SK-N-SH treated with all-trans-retinoic acid at 6 μM for 48 hours (cell line): ENCODE data around the gene ZSCAN10.

Source experiments
- ARNTL ChIP-seq: fragments of 450-650 bp; formaldehyde crosslinking; IDR thresholded peaks from 2 replicates; pipeline ENCODE4 v1.5.0; 2020; ENCODE audit warnings: low read depth, mild to moderate bottlenecking, moderate library complexity, borderline replicate concordance
- ESRRG ChIP-seq: fragments of 250-450 bp; sonication (Bioruptor Pico); IDR thresholded peaks from 2 replicates; pipeline ENCODE4 v1.6.1; 2021; ENCODE audit warnings: mild to moderate bottlenecking
- GLIS3 ChIP-seq: fragments of 250-450 bp; sonication (Bioruptor Pico); IDR thresholded peaks from 2 replicates; pipeline ENCODE4 v1.5.0; 2020; ENCODE audit warnings: mild to moderate bottlenecking, moderate library complexity
- ISL1 ChIP-seq: fragments of 250-450 bp; sonication (Bioruptor Pico); IDR thresholded peaks from 2 replicates; pipeline ENCODE4 v2.1.2; 2022; ENCODE audit warnings: mild to moderate bottlenecking, moderate library complexity
- PPARA ChIP-seq: fragments of 250-450 bp; sonication (Bioruptor Pico); IDR thresholded peaks from 2 replicates; pipeline ENCODE4 v1.5.0; 2020; ENCODE audit warnings: mild to moderate bottlenecking, borderline replicate concordance
- RARB ChIP-seq: fragments of 250-450 bp; sonication (Bioruptor Pico); IDR thresholded peaks from 2 replicates; pipeline ENCODE4 v1.8.0; 2021; ENCODE audit warnings: mild to moderate bottlenecking, moderate library complexity
- SNAI2 ChIP-seq: fragments of 250-450 bp; sonication (Bioruptor Pico); IDR thresholded peaks from 2 replicates; pipeline ENCODE4 v1.5.0; 2020; ENCODE audit warnings: mild to moderate bottlenecking, moderate library complexity
- ZFP3 ChIP-seq: fragments of 250-450 bp; sonication (Bioruptor Pico); IDR thresholded peaks from 2 replicates; pipeline ENCODE4 v1.5.0; 2020; ENCODE audit warnings: mild to moderate bottlenecking, moderate library complexity
- ZFP30 ChIP-seq: fragments of 450-650 bp; formaldehyde crosslinking; IDR thresholded peaks from 2 replicates; pipeline ENCODE4 v1.5.0; 2022; ENCODE audit warnings: mild to moderate bottlenecking, moderate library complexity
- ZNF70 ChIP-seq: fragments of 450-650 bp; formaldehyde crosslinking; IDR thresholded peaks from 2 replicates; pipeline ENCODE4 v1.5.0; 2020; ENCODE audit warnings: mild to moderate bottlenecking, moderate library complexity
- TF ChIP-seq, protein P1 (sequence below): fragments of 250-450 bp; sonication (Bioruptor Pico); IDR thresholded peaks from 2 replicates; pipeline ENCODE4 v1.5.1; 2020; ENCODE audit warnings: low read depth, mild to moderate bottlenecking, moderate library complexity
- TF ChIP-seq, protein P2 (sequence below): fragments of 250-450 bp; sonication (Bioruptor Pico); IDR thresholded peaks from 2 replicates; pipeline ENCODE4 v1.8.0; 2020; ENCODE audit warnings: mild to moderate bottlenecking, moderate library complexity, borderline replicate concordance
- TF ChIP-seq, protein P3 (sequence below): fragments of 250-450 bp; sonication (Bioruptor Pico); IDR thresholded peaks from 2 replicates; pipeline ENCODE4 v1.8.0; 2021; ENCODE audit warnings: low read depth, mild to moderate bottlenecking, moderate library complexity, borderline replicate concordance

DNA sequence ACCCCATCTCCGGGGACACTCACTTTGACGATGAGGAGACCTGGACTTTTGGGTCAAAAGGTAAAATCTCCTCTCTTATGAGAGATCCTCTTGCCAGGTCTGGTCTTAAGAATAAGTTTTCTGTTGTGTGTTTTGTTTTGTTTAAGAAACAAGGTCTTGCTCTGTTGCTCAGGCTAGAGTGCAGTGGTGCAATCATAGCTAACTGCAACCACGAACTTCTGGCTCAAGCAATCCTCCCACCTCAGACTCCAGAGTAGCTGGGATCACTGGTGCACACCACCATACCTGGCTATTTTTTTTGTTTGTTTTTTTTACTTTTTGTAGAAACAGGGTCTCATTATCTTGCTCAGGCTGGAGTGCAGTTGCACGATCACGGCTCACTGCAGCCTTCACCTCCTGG lies 48.6 kb downstream of the ZSCAN10 start:
- no peak for TF ChIP-seq GLIS3 (CRISPR knock-in tag)
- TF ChIP-seq SNAI2 = no peak
- TF ChIP-seq ZFP30 (CRISPR knock-in tag) = no peak
- no peak for TF ChIP-seq ARNTL (CRISPR knock-in tag)
- no peak for TF ChIP-seq RARB
- TF ChIP-seq PPARA (CRISPR knock-in tag) = no peak
- TF ChIP-seq ZNF70 = no peak
- no peak for TF ChIP-seq ESRRG
- TF ChIP-seq ZFP3 (CRISPR knock-in tag) = no peak
- TF ChIP-seq, protein P1, sequence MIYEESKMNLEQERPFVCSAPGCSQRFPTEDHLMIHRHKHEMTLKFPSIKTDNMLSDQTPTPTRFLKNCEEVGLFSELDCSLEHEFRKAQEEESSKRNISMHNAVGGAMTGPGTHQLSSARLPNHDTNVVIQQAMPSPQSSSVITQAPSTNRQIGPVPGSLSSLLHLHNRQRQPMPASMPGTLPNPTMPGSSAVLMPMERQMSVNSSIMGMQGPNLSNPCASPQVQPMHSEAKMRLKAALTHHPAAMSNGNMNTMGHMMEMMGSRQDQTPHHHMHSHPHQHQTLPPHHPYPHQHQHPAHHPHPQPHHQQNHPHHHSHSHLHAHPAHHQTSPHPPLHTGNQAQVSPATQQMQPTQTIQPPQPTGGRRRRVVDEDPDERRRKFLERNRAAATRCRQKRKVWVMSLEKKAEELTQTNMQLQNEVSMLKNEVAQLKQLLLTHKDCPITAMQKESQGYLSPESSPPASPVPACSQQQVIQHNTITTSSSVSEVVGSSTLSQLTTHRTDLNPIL = no peak
- TF ChIP-seq, protein P2, sequence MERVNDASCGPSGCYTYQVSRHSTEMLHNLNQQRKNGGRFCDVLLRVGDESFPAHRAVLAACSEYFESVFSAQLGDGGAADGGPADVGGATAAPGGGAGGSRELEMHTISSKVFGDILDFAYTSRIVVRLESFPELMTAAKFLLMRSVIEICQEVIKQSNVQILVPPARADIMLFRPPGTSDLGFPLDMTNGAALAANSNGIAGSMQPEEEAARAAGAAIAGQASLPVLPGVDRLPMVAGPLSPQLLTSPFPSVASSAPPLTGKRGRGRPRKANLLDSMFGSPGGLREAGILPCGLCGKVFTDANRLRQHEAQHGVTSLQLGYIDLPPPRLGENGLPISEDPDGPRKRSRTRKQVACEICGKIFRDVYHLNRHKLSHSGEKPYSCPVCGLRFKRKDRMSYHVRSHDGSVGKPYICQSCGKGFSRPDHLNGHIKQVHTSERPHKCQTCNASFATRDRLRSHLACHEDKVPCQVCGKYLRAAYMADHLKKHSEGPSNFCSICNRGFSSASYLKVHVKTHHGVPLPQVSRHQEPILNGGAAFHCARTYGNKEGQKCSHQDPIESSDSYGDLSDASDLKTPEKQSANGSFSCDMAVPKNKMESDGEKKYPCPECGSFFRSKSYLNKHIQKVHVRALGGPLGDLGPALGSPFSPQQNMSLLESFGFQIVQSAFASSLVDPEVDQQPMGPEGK (CRISPR knock-in tag) = no peak
- TF ChIP-seq ISL1 (CRISPR knock-in tag) = no peak
- TF ChIP-seq, protein P3, sequence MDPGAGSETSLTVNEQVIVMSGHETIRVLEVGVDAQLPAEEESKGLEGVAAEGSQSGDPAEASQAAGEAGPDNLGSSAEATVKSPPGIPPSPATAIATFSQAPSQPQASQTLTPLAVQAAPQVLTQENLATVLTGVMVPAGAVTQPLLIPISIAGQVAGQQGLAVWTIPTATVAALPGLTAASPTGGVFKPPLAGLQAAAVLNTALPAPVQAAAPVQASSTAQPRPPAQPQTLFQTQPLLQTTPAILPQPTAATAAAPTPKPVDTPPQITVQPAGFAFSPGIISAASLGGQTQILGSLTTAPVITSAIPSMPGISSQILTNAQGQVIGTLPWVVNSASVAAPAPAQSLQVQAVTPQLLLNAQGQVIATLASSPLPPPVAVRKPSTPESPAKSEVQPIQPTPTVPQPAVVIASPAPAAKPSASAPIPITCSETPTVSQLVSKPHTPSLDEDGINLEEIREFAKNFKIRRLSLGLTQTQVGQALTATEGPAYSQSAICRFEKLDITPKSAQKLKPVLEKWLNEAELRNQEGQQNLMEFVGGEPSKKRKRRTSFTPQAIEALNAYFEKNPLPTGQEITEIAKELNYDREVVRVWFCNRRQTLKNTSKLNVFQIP (CRISPR knock-in tag) = no peak
